Measurements from ENCODE around the gene ATG14. TPM values are rescaled to one million over a fixed set of nuclear protein-coding genes. Genes with fewer than 3 reads are reported as not detected.
"Not testable (repeated sequence)": the region's sequence is repeated elsewhere in the genome, so short reads cannot be mapped to it uniquely, and the experiment has no call there.

Gene ATG14
- total RNA-seq, 1 experiment from 2014 or later = 6.4 TPM

GRCh38 chr14:55348766-55349453, 62.7 kb downstream of the ATG14 start:
- H3K36me3 ChIP-seq = no peaks in the 10 kb centered on the region
- H3K4me3 ChIP-seq = no peak overlapping the region
- H3K27me3 ChIP-seq = no peaks in the 10 kb centered on the region
- DNase-seq = no peak
- no peaks in the 10 kb centered on the region for H3K9me3 ChIP-seq

DNA sequence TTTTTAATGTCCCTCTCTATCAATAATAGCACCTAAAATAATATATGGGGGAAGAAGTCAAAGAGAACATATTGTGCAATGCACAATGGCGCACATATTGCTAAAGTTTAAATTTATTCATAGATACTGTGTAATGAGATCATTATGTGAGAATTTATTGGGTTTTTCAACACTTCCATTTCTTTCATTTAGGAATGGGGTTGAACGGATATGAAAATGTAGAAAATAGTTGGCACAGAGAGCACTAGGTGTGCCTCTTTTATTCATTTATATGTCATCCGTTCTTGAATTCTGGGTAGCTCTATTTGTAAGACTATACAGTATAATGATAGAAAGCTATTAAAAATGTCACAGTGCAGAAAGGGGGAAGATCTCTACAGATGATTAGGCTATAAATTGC, 63.9 kb downstream of the ATG14 start:
- no peaks in the 10 kb centered on the region for H3K36me3 ChIP-seq
- H3K9me3 ChIP-seq = no peaks in the 10 kb centered on the region
- H3K27me3 ChIP-seq = no peaks in the 10 kb centered on the region
- H3K4me3 ChIP-seq = no peak overlapping the region
- no peak for DNase-seq

DNA sequence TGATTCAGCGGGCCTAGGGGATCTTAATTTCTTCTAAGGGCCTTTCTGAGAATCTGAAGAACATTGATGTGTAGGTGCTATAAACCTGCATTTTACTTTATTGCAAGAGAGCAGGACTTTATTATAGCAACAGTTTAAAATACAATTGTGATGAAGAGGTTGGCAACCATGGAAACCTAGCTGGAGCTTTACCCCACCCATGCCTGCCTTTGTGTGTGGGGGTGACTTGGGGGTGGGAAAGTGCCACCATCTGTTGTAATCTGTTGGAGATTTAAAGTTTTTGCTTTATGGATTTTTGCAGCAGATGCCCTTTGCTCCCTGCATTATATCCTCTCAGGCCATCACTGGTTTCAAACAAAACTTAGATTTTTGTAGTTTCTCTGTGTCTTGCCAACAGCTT, 64.6 kb downstream of the ATG14 start:
- H3K27me3 ChIP-seq = no peaks in the 10 kb centered on the region
- H3K9me3 ChIP-seq = no peaks in the 10 kb centered on the region
- no peak overlapping the region for H3K4me3 ChIP-seq
- no peaks in the 10 kb centered on the region for H3K36me3 ChIP-seq
- DNase-seq = no peak

DNA sequence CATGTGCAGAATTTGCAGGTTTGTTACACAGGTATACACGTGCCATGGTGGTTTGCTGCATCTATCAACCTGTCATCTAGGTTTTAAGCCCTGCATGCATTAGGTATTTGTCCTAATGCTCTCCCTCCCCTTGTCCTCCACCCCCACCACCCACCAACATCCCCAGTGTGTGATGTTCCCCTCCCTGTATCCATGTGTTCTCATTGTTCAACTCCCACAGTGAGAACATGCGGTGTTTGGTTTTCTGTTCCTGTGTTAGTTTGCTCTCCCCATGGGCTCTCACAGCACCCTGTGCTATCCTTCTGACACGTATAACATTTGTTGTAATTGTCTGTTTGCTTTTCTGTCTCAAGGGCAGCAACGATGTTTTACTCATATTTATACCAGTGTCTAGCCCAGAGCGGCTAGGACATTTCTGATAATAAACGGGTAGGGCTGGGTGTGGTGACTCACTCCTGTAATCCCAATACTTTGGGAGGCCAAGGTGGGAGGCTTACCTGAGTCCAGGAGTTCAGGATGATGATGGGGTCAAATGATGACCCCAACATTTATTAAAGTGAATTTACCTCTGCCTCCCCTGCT, 67.0 kb downstream of the ATG14 start:
- not testable (repeated sequence) for H3K27me3 ChIP-seq, H3K9me3 ChIP-seq, DNase-seq, H3K36me3 ChIP-seq, H3K4me3 ChIP-seq

- Histone ChIP-seq H3K27me3 (no peaks in the 10 kb centered on the region), H3K36me3 (no peaks in the 10 kb centered on the region), H3K4me3 (no peak overlapping the region), H3K9me3 (no peaks in the 10 kb centered on the region)
- DNase-seq = no peak
These were observed 69.8 kb downstream of the ATG14 start for GRCh38 chr14:55341781-55342180.

DNA sequence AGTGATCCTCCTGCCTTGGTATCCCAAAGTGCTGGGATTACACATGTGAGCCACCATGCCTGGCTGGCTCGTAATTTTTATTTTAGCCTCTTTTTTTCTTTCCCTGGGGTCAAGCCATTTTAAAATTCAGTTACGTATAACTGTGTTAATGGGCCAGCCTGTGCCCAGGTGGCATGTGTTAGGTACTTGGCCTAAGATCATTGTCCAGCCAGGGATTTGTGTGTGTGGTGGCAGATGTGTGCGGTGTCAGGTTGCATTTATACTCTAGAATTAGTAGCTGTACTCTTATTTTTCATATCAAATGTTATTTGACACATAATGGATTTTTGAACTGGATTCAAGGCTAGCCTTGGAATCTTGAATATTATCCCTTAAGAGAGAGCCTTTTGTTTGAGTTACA, 71.1 kb downstream of the ATG14 start:
- Histone ChIP-seq H3K4me3 (no peak overlapping the region), H3K9me3 (no peaks in the 10 kb centered on the region), H3K36me3 (no peaks in the 10 kb centered on the region), H3K27me3 (no peaks in the 10 kb centered on the region)
- DNase-seq = no peak

DNA sequence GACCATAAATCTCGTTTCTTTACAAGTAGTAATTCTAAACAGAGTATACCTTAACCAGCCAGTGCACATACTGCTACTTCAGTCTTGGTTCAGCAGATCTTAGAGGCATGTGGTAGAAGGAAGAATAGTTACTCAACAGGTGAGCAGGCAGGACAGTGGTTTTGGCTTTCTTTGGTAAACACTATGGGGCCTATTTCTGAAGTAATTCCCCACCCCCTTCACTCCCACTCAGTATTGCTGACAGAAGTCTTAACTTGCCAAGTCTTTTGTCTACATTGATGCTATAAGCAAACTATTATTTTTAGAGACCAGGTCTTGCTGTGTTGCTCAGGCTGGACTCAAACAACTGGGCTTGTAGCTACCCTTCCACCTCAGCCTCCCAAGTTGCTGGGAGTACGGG, 71.9 kb downstream of the ATG14 start:
- no peaks in the 10 kb centered on the region for H3K27me3 ChIP-seq
- H3K4me3 ChIP-seq = no peak overlapping the region
- no peak for DNase-seq
- H3K36me3 ChIP-seq = no peaks in the 10 kb centered on the region
- no peaks in the 10 kb centered on the region for H3K9me3 ChIP-seq

- no peaks in the 10 kb centered on the region for H3K36me3 ChIP-seq
- H3K27me3 ChIP-seq = no peaks in the 10 kb centered on the region
- DNase-seq = no peak
- no peaks in the 10 kb centered on the region for H3K9me3 ChIP-seq
- H3K4me3 ChIP-seq = no peak overlapping the region
These were observed 74.9 kb downstream of the ATG14 start for GRCh38 chr14:55336691-55337090.

DNA sequence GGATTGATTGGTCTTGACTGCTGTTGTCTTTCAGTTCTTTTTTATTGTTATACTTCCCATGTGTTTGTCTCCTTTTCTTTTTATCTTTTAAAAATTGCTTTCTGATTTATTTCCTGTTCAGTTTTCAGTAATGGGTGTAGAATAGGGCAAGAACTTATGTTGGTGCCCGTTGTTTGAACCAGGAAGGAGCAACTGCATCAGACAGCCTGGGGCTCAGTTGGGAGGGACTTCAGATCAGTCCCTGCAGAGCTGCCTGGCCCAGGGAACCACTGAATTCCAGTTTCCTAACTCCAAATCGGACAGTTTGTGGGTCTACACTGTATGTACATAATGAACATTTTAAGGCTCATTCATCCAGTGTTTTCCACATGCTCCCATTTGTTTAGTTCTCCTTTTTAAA, 75.5 kb downstream of the ATG14 start:
- Histone ChIP-seq H3K9me3 (no peaks in the 10 kb centered on the region), H3K4me3 (no peak overlapping the region), H3K27me3 (no peaks in the 10 kb centered on the region), H3K36me3 (no peaks in the 10 kb centered on the region)
- DNase-seq = no peak

DNA sequence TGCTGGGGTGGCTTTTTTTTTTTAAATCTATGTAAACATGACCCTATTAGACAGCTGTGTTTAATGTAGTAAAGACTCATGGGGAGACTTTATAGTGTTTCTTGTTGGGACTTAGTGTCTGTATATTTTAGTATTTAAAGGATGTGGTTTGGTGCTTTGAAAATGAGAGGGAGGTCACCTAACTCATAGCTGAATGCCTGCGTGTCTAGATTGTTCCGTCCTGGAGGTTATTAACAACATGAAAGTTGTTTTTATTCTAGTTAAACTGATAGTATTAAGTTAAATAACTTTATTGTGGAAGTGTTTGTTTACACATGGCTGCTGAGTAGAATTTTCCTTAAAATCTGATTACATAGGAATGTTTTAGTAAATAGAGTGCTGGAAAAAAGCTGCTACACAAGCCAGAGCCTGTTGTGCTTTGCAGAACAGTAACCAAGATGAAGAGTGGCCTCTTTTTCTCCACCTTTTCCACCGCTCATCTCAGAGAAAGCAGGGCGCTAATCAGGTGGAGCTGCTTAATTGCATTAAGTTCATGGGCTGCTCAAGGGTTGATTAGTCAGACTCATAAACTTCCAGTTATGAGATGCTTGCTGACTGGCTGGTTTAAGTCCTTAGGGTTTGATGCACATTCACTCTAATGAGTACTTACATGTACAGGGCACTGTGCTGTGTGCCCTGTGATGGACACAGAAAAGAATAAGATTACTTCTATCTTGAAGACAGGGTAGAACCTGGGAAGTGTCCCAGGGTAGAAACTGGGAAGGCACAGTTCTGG, 77.7 kb downstream of the ATG14 start:
- Histone ChIP-seq H3K36me3 (no peaks in the 10 kb centered on the region), H3K9me3 (no peaks in the 10 kb centered on the region), H3K27me3 (no peaks in the 10 kb centered on the region), H3K4me3 (no peak overlapping the region)
- DNase-seq = no peak

DNA sequence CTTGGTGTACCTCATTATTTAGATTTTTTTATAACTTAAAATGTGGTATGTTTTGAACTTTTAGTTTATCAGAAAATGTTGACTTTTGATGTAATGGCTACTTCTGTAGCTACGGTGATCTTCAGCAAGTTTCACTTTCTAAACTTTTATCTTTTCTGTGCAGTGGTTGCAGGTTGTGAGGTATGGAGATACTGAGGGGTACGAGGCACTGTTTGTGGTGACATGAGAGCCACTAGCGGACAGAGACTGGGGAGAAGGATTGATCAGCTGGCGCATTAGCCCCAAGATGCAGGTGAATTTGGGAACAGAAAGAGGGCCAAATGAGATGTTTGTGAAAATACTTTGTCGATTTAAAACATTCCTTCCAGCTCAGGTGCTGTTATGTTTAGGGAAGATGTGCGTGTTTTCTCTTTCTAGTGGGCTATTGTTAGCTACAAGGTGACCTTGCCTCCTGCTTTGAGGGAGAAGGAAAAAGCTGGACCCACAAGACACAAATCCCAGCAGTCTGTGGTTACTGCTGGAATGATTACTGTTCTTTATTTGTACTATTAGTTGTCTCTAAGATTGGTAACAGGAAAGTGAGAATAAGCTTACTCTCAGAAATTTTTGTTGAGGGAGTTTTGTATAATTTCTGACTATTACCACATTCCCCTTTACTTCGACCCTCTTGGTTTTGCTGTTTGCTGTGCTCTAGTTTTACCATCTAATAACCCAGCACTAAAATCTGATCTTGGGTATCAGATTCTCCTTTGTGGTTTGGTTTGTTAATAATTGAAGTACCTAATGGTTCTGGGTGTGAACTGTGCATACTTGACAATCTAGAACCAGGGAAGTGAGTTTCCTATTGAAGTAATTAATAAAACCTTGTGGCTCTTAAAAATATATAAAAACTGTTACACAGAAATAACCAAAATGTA, 78.7 kb downstream of the ATG14 start:
- Histone ChIP-seq H3K27me3 (no peaks in the 10 kb centered on the region), H3K4me3 (no peak overlapping the region)
- no peak for DNase-seq

GRCh38 chr14:55329999-55330710, 81.5 kb downstream of the ATG14 start:
- DNase-seq = no peak
- Histone ChIP-seq H3K9me3 (no peaks in the 10 kb centered on the region), H3K36me3 (no peaks in the 10 kb centered on the region), H3K4me3 (no peak overlapping the region), H3K27me3 (no peaks in the 10 kb centered on the region)

More for the DNA sequence above, 78.7 kb downstream of the ATG14 start:
- no peaks in the 10 kb centered on the region for H3K36me3 ChIP-seq
- H3K9me3 ChIP-seq = no peaks in the 10 kb centered on the region

DNA sequence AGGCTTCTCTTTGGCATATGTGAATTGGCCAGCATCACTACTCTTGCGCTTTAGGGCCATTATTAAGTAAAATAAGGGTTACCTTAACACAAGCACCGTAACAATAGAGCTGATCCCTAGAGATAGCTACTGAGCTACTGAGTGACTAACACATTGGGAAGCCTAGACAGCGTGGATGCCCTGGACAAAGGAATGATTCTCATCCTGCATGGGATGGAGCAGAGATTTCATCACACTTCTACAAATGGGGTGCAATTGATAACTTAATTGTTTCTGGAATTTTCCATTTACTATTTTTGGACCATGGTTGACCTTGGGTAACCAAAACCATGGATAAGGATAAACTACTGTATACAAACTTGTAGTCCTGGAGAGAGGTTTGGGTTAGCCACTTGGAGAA, 83.3 kb downstream of the ATG14 start:
- Histone ChIP-seq H3K36me3 (no peaks in the 10 kb centered on the region), H3K9me3 (no peaks in the 10 kb centered on the region), H3K27me3 (no peaks in the 10 kb centered on the region), H3K4me3 (no peak overlapping the region)
- no peak for DNase-seq

DNA sequence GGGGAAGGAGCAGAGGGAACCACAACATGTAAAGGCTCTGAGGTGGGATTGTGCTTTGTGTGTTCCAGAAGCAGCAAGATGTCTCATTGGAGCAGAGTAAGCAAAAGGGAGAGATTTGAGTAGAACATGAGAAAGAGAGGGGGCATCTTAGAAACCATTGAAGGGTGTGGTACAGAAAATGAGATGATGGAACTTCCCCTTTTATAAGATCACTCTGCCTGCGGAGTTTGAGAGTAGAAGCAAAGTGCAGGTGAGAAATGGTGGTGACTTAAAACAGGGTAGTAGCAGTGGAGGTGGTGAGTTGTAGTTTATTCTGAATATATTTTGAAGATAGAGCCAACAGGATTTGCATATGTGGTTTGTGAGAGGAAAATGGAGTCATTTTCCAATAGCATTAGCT, 84.5 kb downstream of the ATG14 start:
- Histone ChIP-seq H3K9me3 (no peaks in the 10 kb centered on the region), H3K4me3 (no peak overlapping the region), H3K27me3 (no peaks in the 10 kb centered on the region), H3K36me3 (no peaks in the 10 kb centered on the region)
- DNase-seq = no peak

GRCh38 chr14:55324812-55325211, 86.8 kb downstream of the ATG14 start:
- Histone ChIP-seq H3K36me3 (no peaks in the 10 kb centered on the region), H3K27me3 (no peaks in the 10 kb centered on the region), H3K9me3 (no peaks in the 10 kb centered on the region), H3K4me3 (no peak overlapping the region)
- no peak for DNase-seq

DNA sequence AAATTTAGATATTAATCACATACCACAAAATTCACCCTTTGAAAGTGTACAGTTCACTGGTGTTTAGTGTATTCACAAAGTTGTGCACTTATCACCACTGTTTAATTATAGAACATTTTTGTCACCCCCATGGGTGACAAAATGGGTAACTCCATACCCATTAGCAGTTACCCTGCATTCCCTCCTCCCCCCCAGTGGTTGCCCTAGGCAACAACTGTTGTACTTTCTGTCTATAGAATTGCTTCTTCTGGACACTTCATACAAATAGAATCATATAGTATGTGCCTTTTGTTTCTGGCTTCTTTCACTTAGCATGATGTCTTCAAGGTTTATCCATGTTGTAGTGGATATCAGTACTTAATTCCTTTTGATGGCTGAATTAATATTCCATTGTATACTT, 87.7 kb downstream of the ATG14 start:
- Histone ChIP-seq H3K36me3 (no peaks in the 10 kb centered on the region), H3K27me3 (no peaks in the 10 kb centered on the region), H3K9me3 (no peaks in the 10 kb centered on the region), H3K4me3 (no peak overlapping the region)
- no peak for DNase-seq
